Keratinocyte (primary cell): ENCODE data around the gene CACNB3.

Source experiments
- CTCF ChIP-seq, 3 experiments: IDR thresholded peaks in 1 of 3; conservative IDR thresholded peaks in 1 of 3; optimal IDR thresholded peaks in 1 of 3; 2 replicates in 2 of 3; 3 replicates in 1 of 3; pipeline versions ENCODE3 to v1.5.1; 2011; ENCODE audit warnings: low read length in 3 of 3, mild to moderate bottlenecking in 3 of 3, moderate library complexity in 2 of 3, control low read depth in 1 of 3, inconsistent platforms in 1 of 3; ENCODE audit not compliant: insufficient read depth in 2 of 3; ENCODE audit errors: extremely low read depth in 1 of 3
- EZH2 ChIP-seq: IDR thresholded peaks from one replicate; pipeline ENCODE4 v1.6.1; 2012; ENCODE audit warnings: inconsistent platforms, mild to moderate bottlenecking, low read length, moderate library complexity

- TF ChIP-seq CTCF (optimal IDR thresholded peaks at IDR 0.05 in 1 of 3, IDR thresholded peaks at IDR 0.05 in 1 of 3, conservative IDR thresholded peaks at IDR 0.05 in 1 of 3; ENCODE audit: extremely low read depth in 1 of 3, insufficient read depth in 2 of 3, low read length in 3 of 3) = no peak
- TF ChIP-seq EZH2 = no peak
These were observed 50.9 kb downstream of the CACNB3 start for GRCh38 chr12:48869191-48869590.
